HL-60 (cell line): ENCODE measurements around the gene DYRK1A.

Source experiments
- DNase-seq, 2 experiments: peaks; one replicate each; pipeline ENCODE4 v3.0.0-alpha.2; 2010 to 2020; ENCODE audit warnings: low read depth in 1 of 2, low spot score in 1 of 2
- H3K27ac ChIP-seq: fragments of 250-450 bp; sonication (Bioruptor Pico); replicated peaks from 2 replicates; pipeline ENCODE4 v1.5.1; 2020; ENCODE audit warnings: mild to moderate bottlenecking, moderate library complexity
- H3K27me3 ChIP-seq: fragments of 250-450 bp; sonication (Bioruptor Pico); 2 replicates; pipeline ENCODE4 v1.5.1; 2021; ENCODE audit warnings: mild to moderate bottlenecking, moderate library complexity; ENCODE audit not compliant: insufficient read depth, poor library complexity, severe bottlenecking
- H3K4me3 ChIP-seq: replicated peaks from 2 replicates; pipeline ENCODE4 v1.5.1; 2011; ENCODE audit warnings: mild to moderate bottlenecking, control low read depth, low read length; ENCODE audit not compliant: insufficient read depth
- CTCF ChIP-seq: IDR thresholded peaks from one replicate; pipeline ENCODE4 v1.5.1; 2011; ENCODE audit warnings: low read length, control low read depth, inconsistent platforms; ENCODE audit not compliant: insufficient read depth
- GABPA ChIP-seq: IDR thresholded peaks from 2 replicates; pipeline ENCODE4 v1.6.1; 2012; ENCODE audit warnings: low read depth
- POLR2AphosphoS5 ChIP-seq: IDR thresholded peaks from 2 replicates; pipeline ENCODE4 v1.6.1; 2012; ENCODE audit warnings: low read depth
- REST ChIP-seq: IDR thresholded peaks from 2 replicates; pipeline ENCODE4 v1.6.1; 2012; ENCODE audit warnings: low read depth; ENCODE audit not compliant: insufficient replicate concordance
- SPI1 ChIP-seq: IDR thresholded peaks from 2 replicates; pipeline ENCODE4 v1.6.1; 2012; ENCODE audit warnings: low read depth, mild to moderate bottlenecking, borderline replicate concordance

Gene DYRK1A

GRCh38 chr21:37447288-37447936, 80.8 kb downstream of the DYRK1A start:
- no peak for TF ChIP-seq REST
- TF ChIP-seq CTCF: no peak
- TF ChIP-seq SPI1: no peak
- TF ChIP-seq GABPA: no peak
- no peak for TF ChIP-seq POLR2AphosphoS5
- Histone ChIP-seq H3K4me3 (no peak overlapping the region), H3K27me3 (no peaks in the 10 kb centered on the region), H3K27ac (no peak overlapping the region)
- DNase-seq: no peak

GRCh38 chr21:37449302-37449937, 82.8 kb downstream of the DYRK1A start:
- Histone ChIP-seq H3K4me3 (no peak overlapping the region), H3K27me3 (no peaks in the 10 kb centered on the region), H3K27ac (no peak overlapping the region)
- TF ChIP-seq GABPA: no peak
- no peak for TF ChIP-seq POLR2AphosphoS5
- no peak for DNase-seq

GRCh38 chr21:37450445-37450941, 83.9 kb downstream of the DYRK1A start:
- Histone ChIP-seq H3K27ac (no peak overlapping the region), H3K27me3 (no peaks in the 10 kb centered on the region), H3K4me3 (no peak overlapping the region)
- no peak for DNase-seq
- no peak for TF ChIP-seq POLR2AphosphoS5

GRCh38 chr21:37451446-37451845, 84.9 kb downstream of the DYRK1A start:
- no peak for DNase-seq
- H3K27me3 ChIP-seq: no peaks in the 10 kb centered on the region
- H3K4me3 ChIP-seq: no peak overlapping the region
- TF ChIP-seq SPI1 (no peak), GABPA (no peak)
- no peak overlapping the region for H3K27ac ChIP-seq

GRCh38 chr21:37452227-37452626, 85.7 kb downstream of the DYRK1A start:
- no peaks in the 10 kb centered on the region for H3K27me3 ChIP-seq
- DNase-seq: no peak
- TF ChIP-seq GABPA (no peak), REST (no peak), POLR2AphosphoS5 (no peak), CTCF (no peak)
- H3K4me3 ChIP-seq: no peak overlapping the region
- no peak overlapping the region for H3K27ac ChIP-seq
